ENCODE results near the gene ROBO2.

Gene ROBO2

DNA sequence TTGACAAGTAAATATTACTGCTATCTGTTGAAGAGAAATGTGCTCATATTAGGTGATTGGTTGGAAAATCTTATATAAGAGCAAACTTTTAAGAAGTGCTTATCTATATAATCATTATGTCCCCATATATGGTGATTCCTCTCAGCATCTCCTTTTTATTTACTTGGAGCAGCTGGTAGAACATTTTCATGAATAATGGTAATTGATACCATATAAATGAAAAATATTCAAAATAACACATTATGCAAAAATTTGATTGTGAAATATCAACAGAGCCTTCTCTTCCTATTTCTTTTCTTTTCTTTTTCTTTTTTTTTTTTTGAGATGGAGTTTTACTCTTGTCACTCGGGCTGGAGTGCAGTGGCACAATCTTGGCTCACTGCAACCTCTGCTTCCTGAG, 56.2 kb downstream of the ROBO2 start:
- no peak for DNase-seq
- in situ Hi-C loops (cut with HindIII; ENCODE audit: low pct_ligation_motif_present, low pct_unique_long_range_greater_than_20kb, low sequenced_read_pairs): no loop called here

DNA sequence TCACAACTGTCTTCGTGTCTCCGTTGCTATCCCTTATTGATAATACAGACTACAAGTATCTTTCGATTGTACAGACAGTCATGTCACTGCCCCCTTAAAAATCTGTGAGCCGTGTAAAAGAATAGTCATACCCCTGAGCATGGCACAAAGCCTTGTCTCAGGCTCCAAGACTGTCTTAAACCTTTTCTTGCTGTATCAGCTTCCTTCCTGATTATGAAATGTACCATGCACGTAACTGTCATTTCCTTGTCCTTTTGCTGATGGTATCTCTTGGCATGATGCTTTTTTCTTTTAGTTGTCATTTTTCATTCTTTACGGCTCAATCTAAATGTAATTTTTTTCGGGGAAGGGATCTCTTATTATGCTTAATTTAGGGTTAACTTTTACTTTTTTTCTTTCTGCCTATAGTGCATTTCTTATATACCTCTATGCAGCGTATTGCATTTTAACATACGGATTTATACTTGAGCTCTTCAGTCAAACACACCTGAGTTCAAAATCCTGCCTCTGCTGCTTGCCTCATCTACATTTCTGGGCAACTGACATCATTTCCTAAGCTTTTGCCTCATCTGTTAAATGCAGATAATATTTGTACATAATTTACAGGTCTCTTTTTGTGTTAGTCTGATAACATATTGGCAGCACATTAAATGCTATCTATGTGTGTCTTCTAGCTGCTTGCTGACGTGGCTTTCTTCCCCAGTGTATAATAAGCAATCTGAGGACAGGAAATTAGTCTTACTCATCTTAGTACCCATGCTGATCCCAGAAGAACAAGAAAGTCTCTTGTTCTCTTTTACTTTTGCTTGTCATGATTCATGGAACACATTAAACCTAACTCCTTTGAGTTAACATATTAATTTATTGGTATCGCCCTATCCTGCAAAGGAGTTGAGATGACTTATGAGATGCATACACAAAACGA, 57.3 kb downstream of the ROBO2 start:
- DNase-seq: no peak
- in situ Hi-C loops (cut with HindIII; ENCODE audit: low pct_ligation_motif_present, low pct_unique_long_range_greater_than_20kb, low sequenced_read_pairs): no loop called here

DNA sequence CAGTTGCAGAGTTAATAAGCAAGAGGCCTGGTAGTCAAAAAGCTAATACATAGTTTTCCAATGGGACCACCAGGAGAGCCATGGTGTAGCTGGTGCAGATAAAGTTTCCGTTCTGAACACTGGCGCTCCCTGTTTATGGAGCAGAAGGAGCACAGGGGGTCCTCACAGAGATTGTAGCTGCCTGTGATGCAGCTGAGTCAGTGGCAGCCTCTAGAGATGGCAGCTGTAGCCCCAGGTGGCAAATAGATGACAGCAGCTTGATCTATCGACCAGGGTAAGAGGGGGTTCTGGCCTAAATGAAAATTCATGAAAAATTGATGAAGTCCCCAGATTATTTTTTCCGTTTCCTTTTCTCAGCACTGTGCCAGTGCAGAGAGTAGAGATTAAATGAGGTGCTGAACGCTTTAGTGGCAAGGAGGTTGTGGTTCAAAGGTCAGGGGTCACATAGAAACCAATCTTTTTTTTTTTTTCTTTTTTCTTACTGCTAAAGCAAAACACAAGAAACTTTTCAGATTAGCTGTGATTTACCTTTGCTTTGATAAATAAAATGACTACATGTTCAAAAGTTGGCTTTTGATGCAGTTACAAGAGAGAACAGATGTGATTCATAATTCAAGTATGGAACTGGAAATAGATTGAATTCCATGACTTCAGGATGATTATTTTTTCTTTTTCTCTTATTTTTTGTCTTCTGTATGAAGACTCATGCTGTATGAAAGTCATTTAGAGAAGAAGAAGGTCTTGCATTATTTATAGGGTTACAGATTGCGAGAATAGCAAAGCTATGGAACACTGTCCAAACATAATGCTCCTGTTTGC, 63.3 kb downstream of the ROBO2 start:
- no peak for DNase-seq

DNA sequence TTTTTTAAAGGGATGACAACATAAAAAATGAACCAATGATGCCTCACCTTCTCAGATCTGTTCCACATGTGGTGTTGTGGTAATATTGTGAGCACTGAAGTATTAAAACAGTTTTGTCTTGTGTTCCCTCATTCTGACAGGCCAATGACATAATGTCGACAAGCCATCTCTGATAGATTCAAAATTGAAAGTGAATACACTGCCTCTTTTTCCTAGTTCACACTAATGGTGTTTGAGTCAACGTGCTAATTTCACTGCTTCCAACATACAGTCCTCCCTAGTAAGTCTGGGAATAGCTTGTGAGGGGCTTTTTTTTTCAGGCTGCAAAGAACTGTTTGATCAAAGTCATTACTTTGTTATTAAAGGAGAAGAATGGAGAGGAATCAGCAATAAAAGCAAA, 82.8 kb downstream of the ROBO2 start:
- in situ Hi-C loops (cut with HindIII; ENCODE audit: low pct_ligation_motif_present, low pct_unique_long_range_greater_than_20kb, low sequenced_read_pairs): no loop called here

More for the DNA sequence above, 63.3 kb downstream of the ROBO2 start:
- in situ Hi-C loops (cut with HindIII; ENCODE audit: low pct_ligation_motif_present, low pct_unique_long_range_greater_than_20kb, low sequenced_read_pairs): no loop called here

DNA sequence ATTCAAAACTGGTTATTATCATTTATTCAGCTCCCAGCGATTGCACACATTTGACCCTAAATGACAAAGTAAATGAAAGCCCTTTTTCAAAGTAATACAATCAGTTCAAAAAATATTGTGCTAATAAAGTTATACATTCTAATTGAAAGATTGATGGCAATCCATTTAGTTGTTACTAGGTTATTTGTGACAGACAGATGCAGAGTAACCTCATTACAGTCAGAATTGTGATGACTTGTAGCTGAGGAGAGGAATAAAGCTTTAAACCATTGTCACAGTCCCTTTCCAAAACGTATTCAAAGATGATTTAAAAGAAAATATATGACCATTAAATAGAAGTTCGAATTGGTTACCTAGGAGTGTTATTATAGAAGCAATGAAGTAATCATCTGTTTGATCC, 86.1 kb downstream of the ROBO2 start:
- in situ Hi-C loops (cut with HindIII; ENCODE audit: low pct_ligation_motif_present, low pct_unique_long_range_greater_than_20kb, low sequenced_read_pairs): no loop called here
- DNase-seq: no peak

More for the DNA sequence above, 82.8 kb downstream of the ROBO2 start:
- no peak for DNase-seq

DNA sequence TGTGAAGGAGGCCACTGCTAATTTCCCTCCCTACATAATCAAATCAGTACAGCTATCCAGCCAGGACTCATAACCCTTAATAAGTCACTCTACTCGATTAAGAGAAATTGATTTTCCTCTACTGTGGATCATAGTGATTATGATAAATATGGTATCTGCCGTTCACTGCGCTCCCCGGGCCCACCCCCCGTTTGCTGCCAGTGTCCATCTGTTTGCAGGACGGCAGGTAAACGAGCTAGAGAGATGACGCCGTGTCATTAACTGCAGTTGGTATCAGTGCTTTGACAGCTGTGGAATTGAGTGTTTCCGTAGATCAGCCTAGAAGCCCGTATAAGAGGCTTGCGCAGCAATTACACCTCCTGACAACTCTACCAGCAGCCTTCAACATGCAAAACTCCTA, 94.9 kb downstream of the ROBO2 start:
- DNase-seq: no peak
- in situ Hi-C loops (cut with HindIII; ENCODE audit: low pct_ligation_motif_present, low pct_unique_long_range_greater_than_20kb, low sequenced_read_pairs): no loop called here

DNA sequence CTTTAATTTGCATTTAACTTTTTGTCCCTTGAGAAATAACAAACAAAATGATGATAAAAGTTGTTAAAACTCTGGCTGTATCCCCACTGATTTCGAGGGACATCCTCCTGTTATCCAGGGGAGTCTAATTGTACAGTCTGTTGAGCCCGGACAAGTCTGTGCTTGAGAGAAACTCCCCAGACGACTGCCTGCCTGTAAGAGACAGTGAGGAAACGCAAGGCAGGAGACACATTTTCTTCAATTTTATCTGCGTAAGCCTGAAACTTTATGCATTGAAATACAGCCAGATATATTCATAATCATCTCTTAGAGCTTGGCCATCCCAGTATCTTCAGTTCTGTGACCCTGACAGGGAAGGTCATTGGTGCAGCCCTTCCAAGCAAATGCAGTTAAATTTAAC, 97.7 kb downstream of the ROBO2 start:
- DNase-seq: no peak
- in situ Hi-C loops (cut with HindIII; ENCODE audit: low pct_ligation_motif_present, low pct_unique_long_range_greater_than_20kb, low sequenced_read_pairs): no loop called here

DNA sequence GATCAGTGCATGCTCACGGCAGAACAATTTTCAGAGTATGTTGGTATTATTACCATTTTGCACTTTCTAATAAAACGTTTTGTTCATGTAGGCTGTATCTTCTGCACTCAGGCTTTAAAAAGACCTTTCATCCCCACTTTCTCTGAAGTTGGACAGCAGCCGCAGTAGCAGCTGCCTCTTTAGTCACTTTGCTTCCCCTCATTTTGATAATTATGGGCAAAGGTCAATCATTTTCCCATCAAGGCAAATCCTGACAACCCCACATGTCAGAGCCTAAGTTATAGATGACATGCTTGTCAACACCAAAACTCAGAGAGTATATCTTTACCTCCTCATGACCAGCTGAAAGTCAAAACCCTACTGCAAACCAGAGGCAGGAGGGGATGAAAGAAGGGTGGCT, 99.7 kb downstream of the ROBO2 start:
- in situ Hi-C loops (cut with HindIII; ENCODE audit: low pct_ligation_motif_present, low pct_unique_long_range_greater_than_20kb, low sequenced_read_pairs): no loop called here
- no peak for DNase-seq

DNA sequence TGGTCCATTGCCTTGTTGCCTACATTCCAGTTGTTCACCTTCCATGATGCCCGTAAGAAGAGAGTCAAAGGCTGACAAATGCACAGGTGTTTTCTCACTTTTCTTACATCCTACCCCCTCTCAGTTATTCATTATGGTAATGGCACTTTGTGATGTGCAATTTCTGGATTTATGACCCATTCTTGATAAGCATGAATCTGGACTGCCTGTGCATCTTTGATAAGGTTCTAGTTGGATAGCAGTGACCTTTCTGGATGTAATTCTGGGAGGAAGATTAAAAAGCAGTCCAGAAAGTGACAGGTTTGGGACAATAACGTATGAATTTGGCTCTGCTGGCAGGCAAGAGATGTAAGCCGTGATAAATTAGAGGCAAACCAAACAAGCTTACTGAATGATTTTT, 101.5 kb downstream of the ROBO2 start:
- DNase-seq: no peak
- in situ Hi-C loops (cut with HindIII; ENCODE audit: low pct_ligation_motif_present, low pct_unique_long_range_greater_than_20kb, low sequenced_read_pairs): no loop called here

DNA sequence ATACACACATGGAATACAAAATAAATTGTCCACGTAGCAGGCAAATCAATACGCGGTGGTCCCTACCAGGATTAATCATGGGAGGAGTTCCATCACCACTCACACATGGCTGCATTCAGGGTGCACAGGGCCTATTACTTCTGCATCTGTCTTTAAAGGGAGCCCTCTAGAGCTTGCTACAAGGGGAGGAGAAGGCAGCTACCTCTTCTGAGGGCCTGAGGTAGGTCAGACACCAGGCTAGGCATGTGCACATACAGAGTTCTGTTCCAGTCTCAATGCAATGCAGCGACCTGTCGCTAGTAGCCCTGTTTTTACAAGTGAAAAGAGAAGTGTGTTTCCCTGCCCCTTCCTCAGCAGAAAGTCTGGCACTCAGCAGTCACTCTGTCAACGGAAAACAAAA, 102.7 kb downstream of the ROBO2 start:
- no peak for DNase-seq
- in situ Hi-C loops (cut with HindIII; ENCODE audit: low pct_ligation_motif_present, low pct_unique_long_range_greater_than_20kb, low sequenced_read_pairs): no loop called here

DNA sequence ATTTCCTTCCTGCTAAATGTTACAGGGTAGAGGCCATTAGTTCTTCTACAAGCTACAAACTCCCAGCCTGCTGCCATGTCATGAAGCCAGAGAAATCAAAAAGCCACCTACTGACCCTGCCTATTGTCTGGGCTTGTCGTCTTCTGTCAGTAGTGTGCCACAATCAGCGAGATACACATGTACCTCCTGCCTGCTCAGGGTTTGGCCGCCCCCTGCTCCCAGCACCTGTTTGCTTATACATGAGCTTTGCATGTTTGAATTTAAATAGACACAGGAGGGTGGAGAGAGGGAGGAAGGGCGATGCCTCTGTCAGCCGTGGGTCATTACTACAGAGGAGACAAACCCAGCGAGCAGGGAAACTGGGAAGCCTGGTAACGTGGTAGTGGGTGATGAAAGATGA, 106.1 kb downstream of the ROBO2 start:
- DNase-seq: no peak

DNA sequence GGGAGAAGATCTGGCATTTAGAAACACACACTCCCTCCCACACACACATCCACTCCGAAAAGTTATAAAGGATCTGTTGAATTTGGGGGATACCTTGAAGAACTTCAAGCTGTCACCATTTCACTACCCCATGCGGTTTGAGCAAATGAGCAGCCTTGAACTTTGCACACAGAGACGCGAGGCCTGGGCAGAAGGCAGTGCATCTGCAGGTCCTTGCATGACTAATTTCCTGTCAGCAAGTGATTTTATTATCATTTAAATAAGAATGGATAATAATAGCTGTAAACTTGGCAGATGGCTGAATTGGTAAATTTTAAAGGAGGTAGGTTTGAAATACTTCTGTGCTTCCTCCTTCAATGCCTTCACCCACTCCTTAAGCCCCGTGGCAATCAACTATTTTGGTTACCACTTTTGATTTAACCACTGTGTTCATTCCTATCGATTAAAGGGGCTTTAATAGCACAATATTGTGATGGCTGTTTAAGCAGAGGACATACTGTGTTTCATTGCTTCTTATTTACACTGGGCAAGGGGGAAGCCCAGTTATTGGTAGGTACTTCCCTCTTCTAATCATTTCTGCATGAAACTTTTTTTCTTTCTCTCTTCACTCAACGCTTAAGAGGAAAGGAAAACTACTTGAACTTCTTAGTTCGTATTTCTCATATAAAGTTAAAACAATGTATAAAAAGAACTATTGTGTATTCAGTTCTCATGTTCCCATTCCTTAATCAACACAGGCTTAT, 108.1 kb downstream of the ROBO2 start:
- no peak for DNase-seq
- in situ Hi-C loops (cut with HindIII; ENCODE audit: low pct_ligation_motif_present, low pct_unique_long_range_greater_than_20kb, low sequenced_read_pairs): no loop called here

More for the DNA sequence above, 106.1 kb downstream of the ROBO2 start:
- in situ Hi-C loops (cut with HindIII; ENCODE audit: low pct_ligation_motif_present, low pct_unique_long_range_greater_than_20kb, low sequenced_read_pairs): no loop called here

DNA sequence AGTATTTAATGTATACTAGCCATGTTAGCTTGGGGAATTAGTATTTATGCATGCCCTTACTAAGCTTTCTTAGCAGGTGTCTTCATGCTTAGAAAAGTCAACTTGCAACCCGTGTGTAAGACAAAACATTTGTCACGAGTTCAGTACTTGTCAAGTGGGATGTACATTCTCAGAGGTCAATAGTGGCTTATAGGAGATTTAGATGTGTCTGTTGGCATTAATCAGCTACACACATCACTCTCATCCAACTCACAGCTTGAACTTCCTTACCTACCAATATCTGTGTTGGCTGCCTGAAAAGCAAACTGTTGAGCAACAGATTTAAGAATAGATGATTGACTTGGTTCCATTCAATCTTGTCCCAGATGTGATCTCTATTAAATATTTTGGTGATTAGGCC, 109.5 kb downstream of the ROBO2 start:
- no peak for DNase-seq
- in situ Hi-C loops (cut with HindIII; ENCODE audit: low pct_ligation_motif_present, low pct_unique_long_range_greater_than_20kb, low sequenced_read_pairs): no loop called here

DNA sequence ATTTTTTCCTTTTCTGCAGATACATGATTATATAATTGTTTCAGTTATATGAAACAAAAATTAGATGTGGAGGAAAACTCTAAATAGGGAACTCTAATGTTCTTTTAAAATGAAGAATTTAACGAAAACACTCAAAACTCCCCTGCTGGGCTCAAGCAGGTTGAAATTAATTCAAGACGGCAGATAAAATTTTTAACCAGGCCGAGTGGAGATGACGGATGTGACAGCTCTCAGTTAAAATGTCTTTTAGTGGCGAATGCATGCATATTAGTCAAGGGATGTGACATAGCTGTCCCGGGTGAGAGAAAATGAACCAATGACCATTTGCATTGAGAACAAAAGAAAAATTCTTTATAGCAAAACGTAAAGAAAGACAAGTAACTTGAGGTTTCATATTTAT, 110.1 kb downstream of the ROBO2 start:
- in situ Hi-C loops (cut with HindIII; ENCODE audit: low pct_ligation_motif_present, low pct_unique_long_range_greater_than_20kb, low sequenced_read_pairs): no loop called here
- no peak for DNase-seq

DNA sequence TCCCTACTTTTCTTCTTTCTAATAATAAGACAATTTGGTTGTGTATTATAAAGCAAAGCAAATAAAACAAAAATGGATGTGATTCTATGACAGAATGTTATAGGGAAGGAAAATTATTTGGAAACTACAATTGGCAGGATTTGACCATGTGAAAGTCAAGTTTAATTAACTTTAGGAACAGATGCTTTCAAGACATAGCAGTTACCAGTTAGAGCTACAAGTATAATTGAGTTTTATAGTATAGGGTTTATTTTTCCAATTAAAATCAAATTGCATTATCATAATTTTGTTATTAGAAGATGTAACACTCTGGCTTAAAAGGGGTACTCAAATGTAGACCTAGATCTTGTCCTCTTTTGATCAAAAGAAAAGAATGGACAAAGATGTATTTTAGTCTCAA, 110.9 kb downstream of the ROBO2 start:
- in situ Hi-C loops (cut with HindIII; ENCODE audit: low pct_ligation_motif_present, low pct_unique_long_range_greater_than_20kb, low sequenced_read_pairs): no loop called here
- DNase-seq: no peak

DNA sequence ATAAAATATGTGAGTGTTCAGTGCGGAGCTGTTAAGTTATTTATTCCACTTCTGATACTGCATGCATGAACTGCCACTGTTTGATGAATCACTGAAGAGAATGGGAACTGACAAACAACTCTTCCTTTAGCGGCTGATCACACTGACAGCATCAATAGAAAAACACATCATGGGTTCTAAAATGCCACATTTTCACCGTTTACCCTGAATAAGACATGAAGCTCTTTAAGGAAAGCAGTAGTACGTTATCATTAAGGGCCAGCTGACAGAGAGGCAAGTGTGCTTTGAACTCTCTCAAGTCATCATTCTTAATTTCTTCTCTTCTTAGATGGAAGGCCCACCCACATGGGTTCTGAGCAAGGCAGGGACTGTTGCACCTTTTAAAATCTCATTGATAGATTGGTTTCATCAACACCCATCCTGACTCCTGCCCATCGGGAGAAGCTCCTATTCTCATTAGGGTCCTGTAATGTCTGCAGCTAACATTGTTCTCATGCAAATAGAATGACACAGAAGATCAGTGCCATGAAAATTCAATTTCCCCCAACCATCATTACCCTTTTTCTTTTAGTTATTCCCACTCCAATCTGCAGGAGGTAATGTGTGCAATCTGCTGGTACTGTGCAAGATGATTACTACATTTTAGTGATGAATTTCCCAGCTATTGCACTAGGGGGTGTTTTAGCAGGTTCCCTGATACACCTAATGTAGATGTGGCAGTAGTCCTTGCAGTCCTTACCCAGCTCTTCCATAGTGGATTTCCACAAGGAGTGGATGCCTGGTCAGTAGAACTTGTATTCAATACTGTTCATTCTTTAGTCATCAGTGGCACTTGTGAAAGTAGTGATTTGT, 119.1 kb downstream of the ROBO2 start:
- DNase-seq: peak; percentile 3
- in situ Hi-C loops (cut with HindIII; ENCODE audit: low pct_ligation_motif_present, low pct_unique_long_range_greater_than_20kb, low sequenced_read_pairs): no loop called here

DNA sequence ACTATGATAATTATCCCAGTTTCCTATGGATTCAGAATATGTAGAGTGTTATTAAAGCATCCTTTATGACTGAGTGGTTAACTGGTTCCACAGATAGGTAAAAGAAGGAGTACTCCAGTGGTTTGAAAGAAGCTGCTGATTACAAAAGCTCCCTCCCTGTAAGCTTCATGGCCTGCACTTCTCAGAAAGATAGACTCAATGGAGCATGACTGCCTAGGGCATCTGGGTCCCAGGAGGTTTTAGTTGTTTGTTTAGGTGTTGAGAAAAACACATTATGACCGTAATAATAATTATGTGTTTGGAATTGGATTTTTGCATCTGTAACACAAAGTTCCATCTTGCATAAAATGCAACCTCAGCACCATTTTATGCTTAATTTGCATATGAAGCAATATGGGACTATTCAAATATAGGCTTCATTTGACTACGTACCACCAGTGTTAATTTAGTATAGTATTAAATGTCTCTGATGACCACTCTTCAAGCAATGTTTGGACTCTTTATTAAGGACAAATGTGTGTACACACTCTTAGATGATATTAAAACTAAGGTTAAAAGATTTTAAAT, 121.1 kb downstream of the ROBO2 start:
- in situ Hi-C loops (cut with HindIII; ENCODE audit: low pct_ligation_motif_present, low pct_unique_long_range_greater_than_20kb, low sequenced_read_pairs): no loop called here
- DNase-seq: no peak

DNA sequence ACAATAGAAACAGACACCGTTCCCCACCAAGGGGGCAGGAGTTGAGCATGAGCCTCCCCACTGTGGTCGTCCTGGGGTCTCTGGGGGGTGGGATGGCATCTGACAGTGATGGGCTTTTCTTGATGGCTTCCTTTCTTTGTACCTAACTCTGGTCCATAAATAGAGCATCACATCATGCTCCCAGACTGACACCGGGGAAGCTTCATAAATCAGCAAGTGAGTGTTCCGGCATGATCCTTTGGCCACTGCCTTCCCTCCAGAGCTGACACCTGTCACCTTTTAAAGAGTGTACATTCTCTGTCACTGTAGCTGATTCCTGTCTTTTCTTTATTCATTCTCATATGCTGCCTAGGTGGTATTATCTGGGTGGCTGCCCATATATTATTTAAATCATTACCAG, 129.9 kb downstream of the ROBO2 start:
- no peak for DNase-seq
- in situ Hi-C loops (cut with HindIII; ENCODE audit: low pct_ligation_motif_present, low pct_unique_long_range_greater_than_20kb, low sequenced_read_pairs): no loop called here

Measured in ACHN (cell line).